ENCODE data around the gene THG1L.
"Not testable (repeated sequence)": the region's sequence is repeated elsewhere in the genome, so short reads cannot be mapped to it uniquely, and the experiment has no call there.

The THG1L gene

DNA sequence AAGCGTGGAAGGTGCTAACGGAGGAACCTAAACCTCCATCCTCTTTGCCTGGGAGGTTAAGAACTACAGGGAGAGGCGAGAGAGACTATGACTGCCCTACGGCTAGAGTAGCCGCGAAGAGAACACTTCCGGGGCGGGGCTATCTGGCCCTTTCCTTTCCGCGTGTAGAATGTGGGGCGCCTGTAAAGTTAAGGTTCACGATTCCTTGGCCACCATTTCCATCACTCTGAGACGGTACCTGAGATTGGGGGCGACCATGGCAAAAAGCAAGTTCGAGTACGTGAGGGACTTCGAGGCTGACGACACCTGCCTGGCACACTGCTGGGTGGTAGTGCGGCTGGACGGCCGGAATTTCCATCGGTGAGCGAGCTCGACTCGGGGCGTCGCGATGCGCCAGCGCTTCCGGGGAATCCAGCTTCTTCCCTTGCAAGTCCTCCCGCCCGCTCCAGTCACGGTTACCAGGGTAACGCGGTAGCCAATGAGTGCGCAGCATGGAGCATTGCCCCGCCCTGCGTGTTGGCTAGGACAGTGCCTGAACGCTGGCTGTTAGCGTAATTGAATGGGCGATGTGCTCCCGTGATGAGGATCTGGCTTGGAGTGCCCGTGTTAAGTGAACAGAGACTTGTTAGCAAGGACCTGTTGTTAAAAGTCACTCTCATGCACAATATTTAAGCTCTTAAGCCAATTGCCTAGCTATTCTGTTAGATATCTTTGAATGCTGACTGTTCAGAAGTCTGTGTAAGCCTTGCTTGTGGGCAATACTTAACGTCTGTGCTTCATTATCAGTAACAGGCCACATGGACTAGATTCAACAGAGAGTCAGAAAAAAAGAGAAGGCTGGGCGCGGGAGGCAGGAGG, at the start of gene THG1L:
Gene THG1L, plus strand, starts transcription at position 149 of the 858 bp plus-strand sequence. Its CDS starts 21 bp downstream, at position 170.
- H3K9ac ChIP-seq (ENCODE audit: low read length), result peak within 1 kb of the TSS; percentile 86
- 0 out of 2 replicates have a peak, but pooled peaks cover 2% of the 10 kb centered on the region for H3K4me1 ChIP-seq (ENCODE audit: control insufficient read depth, insufficient read depth, low read length)
- H3K27me3 ChIP-seq (ENCODE audit: control insufficient read depth, insufficient read depth, low read length), result no peaks in the 10 kb centered on the region
- H3K4me3 ChIP-seq (ENCODE audit: low read depth, low read length), result peak within 1 kb of the TSS; percentile 90
- peaks cover 23% of the 10 kb centered on the region for H3K36me3 ChIP-seq (ENCODE audit: control insufficient read depth, insufficient read depth, low read length)
- H3K27ac ChIP-seq (ENCODE audit: low read depth, low read length), result no peak within 1 kb of the TSS
- H3K9me3 ChIP-seq (ENCODE audit: control insufficient read depth, insufficient read depth, low read depth, low read length), result peaks cover 4% of the 10 kb centered on the region; the same call in 1 of the 2 replicates

GRCh38 chr5:157682257-157682656, 49.0 kb upstream of the THG1L start:
- H3K36me3 ChIP-seq (ENCODE audit: control insufficient read depth, insufficient read depth, low read length), result no peaks in the 10 kb centered on the region
- no peak overlapping the region for H3K9ac ChIP-seq (ENCODE audit: low read length)
- H3K27me3 ChIP-seq (ENCODE audit: control insufficient read depth, insufficient read depth, low read length), result no peaks in the 10 kb centered on the region
- no peak overlapping the region for H3K4me3 ChIP-seq (ENCODE audit: low read depth, low read length)
- H3K9me3 ChIP-seq (ENCODE audit: control insufficient read depth, insufficient read depth, low read depth, low read length), result no peaks in the 10 kb centered on the region
- no peaks in the 10 kb centered on the region for H3K4me1 ChIP-seq (ENCODE audit: control insufficient read depth, insufficient read depth, low read length)
- H3K27ac ChIP-seq (ENCODE audit: low read depth, low read length), result no peak overlapping the region

- H3K9me3 ChIP-seq (ENCODE audit: control insufficient read depth, insufficient read depth, low read depth, low read length); H3K36me3 ChIP-seq (ENCODE audit: control insufficient read depth, insufficient read depth, low read length); H3K4me3 ChIP-seq (ENCODE audit: low read depth, low read length); H3K4me1 ChIP-seq (ENCODE audit: control insufficient read depth, insufficient read depth, low read length); H3K27me3 ChIP-seq (ENCODE audit: control insufficient read depth, insufficient read depth, low read length); H3K9ac ChIP-seq (ENCODE audit: low read length); H3K27ac ChIP-seq (ENCODE audit: low read depth, low read length): not testable (repeated sequence)
Measured at GRCh38 chr5:157686276-157687197, 44.7 kb upstream of the THG1L start.

DNA sequence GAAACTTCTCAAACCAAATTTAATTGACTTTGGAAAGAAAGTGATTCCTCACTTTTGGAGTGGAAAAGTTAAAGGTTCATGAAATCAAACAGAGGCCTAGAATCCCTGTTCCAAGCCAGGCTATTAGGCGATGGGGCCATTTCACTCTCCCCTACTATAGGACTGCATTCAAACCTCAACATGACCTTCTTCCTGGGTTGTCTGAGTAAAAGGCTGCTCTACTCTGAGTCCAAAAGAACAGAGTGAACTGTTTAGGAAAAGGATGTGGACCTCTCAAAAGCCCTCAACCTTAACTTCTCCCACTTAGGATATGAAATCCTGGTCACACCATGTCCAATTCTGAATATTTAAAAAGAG, 44.0 kb upstream of the THG1L start:
- H3K36me3 ChIP-seq (ENCODE audit: control insufficient read depth, insufficient read depth, low read length), result no peaks in the 10 kb centered on the region
- no peak overlapping the region for H3K27ac ChIP-seq (ENCODE audit: low read depth, low read length)
- peaks cover 8% of the 10 kb centered on the region; the same call in 1 of the 2 replicates for H3K9me3 ChIP-seq (ENCODE audit: control insufficient read depth, insufficient read depth, low read depth, low read length)
- no peaks in the 10 kb centered on the region for H3K4me1 ChIP-seq (ENCODE audit: control insufficient read depth, insufficient read depth, low read length)
- H3K9ac ChIP-seq (ENCODE audit: low read length), result no peak overlapping the region
- no peak overlapping the region for H3K4me3 ChIP-seq (ENCODE audit: low read depth, low read length)
- H3K27me3 ChIP-seq (ENCODE audit: control insufficient read depth, insufficient read depth, low read length), result no peaks in the 10 kb centered on the region

- Histone ChIP-seq H3K4me3 (ENCODE audit: low read depth, low read length) (no peak overlapping the region), H3K27ac (ENCODE audit: low read depth, low read length) (no peak overlapping the region), H3K27me3 (ENCODE audit: control insufficient read depth, insufficient read depth, low read length) (no peaks in the 10 kb centered on the region), H3K36me3 (ENCODE audit: control insufficient read depth, insufficient read depth, low read length) (no peaks in the 10 kb centered on the region), H3K4me1 (ENCODE audit: control insufficient read depth, insufficient read depth, low read length) (no peaks in the 10 kb centered on the region), H3K9ac (ENCODE audit: low read length) (no peak overlapping the region), H3K9me3 (ENCODE audit: control insufficient read depth, insufficient read depth, low read depth, low read length) (peaks cover 12% of the 10 kb centered on the region; the same call in 1 of the 2 replicates)
Measured at GRCh38 chr5:157689942-157690689, 41.1 kb upstream of the THG1L start.

DNA sequence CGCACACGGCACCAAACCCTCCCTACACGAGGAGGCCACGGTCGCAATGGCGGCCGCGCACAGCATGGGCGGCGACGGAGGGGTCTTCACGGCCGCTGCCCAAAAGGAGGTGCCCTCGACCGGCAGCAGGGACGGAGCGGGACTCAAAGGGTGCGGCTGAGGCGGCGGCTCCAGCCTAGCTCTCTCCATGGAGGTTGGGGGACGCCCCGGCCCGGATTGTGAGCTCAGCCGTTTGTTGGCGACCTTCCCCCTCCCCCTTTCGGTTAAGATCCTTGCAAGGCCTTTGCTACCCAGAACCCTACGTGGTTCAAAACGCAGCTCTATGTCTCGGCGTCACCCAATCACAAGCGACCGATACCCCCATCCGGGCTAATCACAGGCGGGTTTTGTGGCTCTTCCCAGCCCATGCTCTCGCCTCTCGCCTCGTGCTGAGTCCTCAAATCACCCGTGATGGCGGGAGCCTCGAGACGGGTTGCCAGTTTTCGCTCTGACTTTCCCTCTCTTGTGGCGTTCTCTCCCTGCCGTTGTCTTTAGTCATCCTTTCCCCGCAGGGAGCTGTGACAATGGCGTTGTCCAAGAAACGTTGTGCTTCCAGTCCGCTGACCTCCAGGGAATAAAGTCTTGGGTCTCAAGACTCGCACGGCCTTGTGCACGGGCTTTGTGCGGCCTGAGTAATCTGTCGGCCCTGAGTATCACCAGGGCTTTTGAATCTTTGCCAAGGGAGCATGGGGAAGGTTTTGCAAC, 40.4 kb upstream of the THG1L start:
- no peaks in the 10 kb centered on the region for H3K36me3 ChIP-seq (ENCODE audit: control insufficient read depth, insufficient read depth, low read length)
- H3K4me3 ChIP-seq (ENCODE audit: low read depth, low read length), result no peak overlapping the region
- H3K27me3 ChIP-seq (ENCODE audit: control insufficient read depth, insufficient read depth, low read length), result no peaks in the 10 kb centered on the region
- H3K9ac ChIP-seq (ENCODE audit: low read length), result no peak overlapping the region
- no peak overlapping the region for H3K27ac ChIP-seq (ENCODE audit: low read depth, low read length)
- peaks cover 19% of the 10 kb centered on the region; the same call in 1 of the 2 replicates for H3K9me3 ChIP-seq (ENCODE audit: control insufficient read depth, insufficient read depth, low read depth, low read length)
- H3K4me1 ChIP-seq (ENCODE audit: control insufficient read depth, insufficient read depth, low read length), result no peaks in the 10 kb centered on the region

DNA sequence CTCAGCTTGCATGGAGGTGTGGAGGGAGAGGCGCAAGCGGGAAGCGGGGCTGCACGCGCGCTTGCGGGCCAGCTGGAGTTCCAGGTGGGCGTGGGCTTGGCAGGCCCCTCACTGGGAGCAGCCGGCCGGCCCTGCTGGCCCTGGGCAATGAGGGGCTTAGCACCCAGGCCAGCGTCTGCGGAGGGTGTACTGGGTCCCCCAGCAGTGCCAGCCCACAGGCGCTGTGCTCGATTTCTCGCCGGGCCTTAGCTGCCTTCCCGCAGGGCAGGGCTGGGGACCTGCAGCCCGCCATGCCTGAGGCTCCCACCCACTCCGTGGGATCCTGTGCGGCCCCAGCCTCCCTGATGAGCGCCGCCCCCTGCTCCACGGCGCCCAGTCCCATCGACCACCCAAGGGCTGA, 37.4 kb upstream of the THG1L start:
- not testable (repeated sequence) for H3K36me3 ChIP-seq (ENCODE audit: control insufficient read depth, insufficient read depth, low read length)
- peaks cover 45% of the 10 kb centered on the region for H3K9me3 ChIP-seq (ENCODE audit: control insufficient read depth, insufficient read depth, low read depth, low read length)

GRCh38 chr5:157696154-157696553, 35.1 kb upstream of the THG1L start:
- H3K36me3 ChIP-seq (ENCODE audit: control insufficient read depth, insufficient read depth, low read length); H3K9ac ChIP-seq (ENCODE audit: low read length); H3K27me3 ChIP-seq (ENCODE audit: control insufficient read depth, insufficient read depth, low read length); H3K4me1 ChIP-seq (ENCODE audit: control insufficient read depth, insufficient read depth, low read length); H3K27ac ChIP-seq (ENCODE audit: low read depth, low read length); H3K4me3 ChIP-seq (ENCODE audit: low read depth, low read length): not testable (repeated sequence)
- H3K9me3 ChIP-seq (ENCODE audit: control insufficient read depth, insufficient read depth, low read depth, low read length), result peaks cover 52% of the 10 kb centered on the region

More for the DNA sequence above, 37.4 kb upstream of the THG1L start:
- not testable (repeated sequence) for H3K27me3 ChIP-seq (ENCODE audit: control insufficient read depth, insufficient read depth, low read length); H3K4me3 ChIP-seq (ENCODE audit: low read depth, low read length); H3K27ac ChIP-seq (ENCODE audit: low read depth, low read length); H3K4me1 ChIP-seq (ENCODE audit: control insufficient read depth, insufficient read depth, low read length); H3K9ac ChIP-seq (ENCODE audit: low read length)

GRCh38 chr5:157698674-157699073, 32.5 kb upstream of the THG1L start:
- H3K27ac ChIP-seq (ENCODE audit: low read depth, low read length); H3K27me3 ChIP-seq (ENCODE audit: control insufficient read depth, insufficient read depth, low read length); H3K9ac ChIP-seq (ENCODE audit: low read length); H3K36me3 ChIP-seq (ENCODE audit: control insufficient read depth, insufficient read depth, low read length); H3K4me1 ChIP-seq (ENCODE audit: control insufficient read depth, insufficient read depth, low read length); H3K4me3 ChIP-seq (ENCODE audit: low read depth, low read length): not testable (repeated sequence)
- H3K9me3 ChIP-seq (ENCODE audit: control insufficient read depth, insufficient read depth, low read depth, low read length), result peaks cover 44% of the 10 kb centered on the region

GRCh38 chr5:157703736-157704135, 27.5 kb upstream of the THG1L start:
- no peak overlapping the region for H3K9ac ChIP-seq (ENCODE audit: low read length)
- peaks cover 12% of the 10 kb centered on the region for H3K9me3 ChIP-seq (ENCODE audit: control insufficient read depth, insufficient read depth, low read depth, low read length)
- no peaks in the 10 kb centered on the region for H3K27me3 ChIP-seq (ENCODE audit: control insufficient read depth, insufficient read depth, low read length)
- no peaks in the 10 kb centered on the region for H3K4me1 ChIP-seq (ENCODE audit: control insufficient read depth, insufficient read depth, low read length)
- no peak overlapping the region for H3K27ac ChIP-seq (ENCODE audit: low read depth, low read length)
- H3K36me3 ChIP-seq (ENCODE audit: control insufficient read depth, insufficient read depth, low read length), result no peaks in the 10 kb centered on the region
- H3K4me3 ChIP-seq (ENCODE audit: low read depth, low read length), result no peak overlapping the region
